GM21786 (cell line): ENCODE measurements around the gene PLA2G4B.
"Not testable (repeated sequence)": the region's sequence is repeated elsewhere in the genome, so short reads cannot be mapped to it uniquely, and the experiment has no call there.

Experiments
- ATAC-seq: cut with Tn5 transposase; IDR thresholded peaks from one replicate; pipeline ENCODE4 v1.9.1; 2021; ENCODE audit not compliant: unreplicated experiment

The PLA2G4B gene

GRCh38 chr15:41827290-41827879 lies 11.3 kb upstream of the PLA2G4B start:
- no peak for ATAC-seq

GRCh38 chr15:41827880-41828806 lies 10.5 kb upstream of the PLA2G4B start, which contains the start of gene JMJD7:
TSS of gene JMJD7 (plus strand) at chr15:41828092. CDS start at chr15:41828125, 33 bp downstream.
- ATAC-seq, result peak; percentile 55

GRCh38 chr15:41828807-41829141 lies 9.9 kb upstream of the PLA2G4B start:
- ATAC-seq, result no peak

- no peak for ATAC-seq
Observed at GRCh38 chr15:41829959-41830646, 8.5 kb upstream of the PLA2G4B start.

- not testable (repeated sequence) for ATAC-seq
Observed at GRCh38 chr15:41831291-41831690, 7.4 kb upstream of the PLA2G4B start.

GRCh38 chr15:41832208-41832607 lies 6.4 kb upstream of the PLA2G4B start:
- no peak for ATAC-seq

GRCh38 chr15:41832875-41833274 lies 5.8 kb upstream of the PLA2G4B start:
- ATAC-seq, result no peak

GRCh38 chr15:41834096-41834495 lies 4.6 kb upstream of the PLA2G4B start:
- no peak for ATAC-seq

GRCh38 chr15:41836073-41836472 lies 2.6 kb upstream of the PLA2G4B start:
- ATAC-seq, result no peak

GRCh38 chr15:41836713-41837454 lies 1.8 kb upstream of the PLA2G4B start:
- ATAC-seq, result no peak

GRCh38 chr15:41839781-41840491 lies 1.3 kb downstream of the PLA2G4B start:
- ATAC-seq, result no peak

GRCh38 chr15:41840673-41841072 lies 2.0 kb downstream of the PLA2G4B start:
- no peak for ATAC-seq

- no peak for ATAC-seq
Observed at GRCh38 chr15:41841131-41841530, 2.5 kb downstream of the PLA2G4B start.

- no peak for ATAC-seq
Observed at GRCh38 chr15:41842229-41842628, 3.6 kb downstream of the PLA2G4B start.

GRCh38 chr15:41843571-41843970 lies 4.9 kb downstream of the PLA2G4B start:
- ATAC-seq, result no peak

GRCh38 chr15:41844814-41845213 lies 6.2 kb downstream of the PLA2G4B start:
- no peak for ATAC-seq

- no peak for ATAC-seq
Observed at GRCh38 chr15:41847206-41847605, 8.6 kb downstream of the PLA2G4B start.

- ATAC-seq, result no peak
Observed at GRCh38 chr15:41847981-41848380, 9.3 kb downstream of the PLA2G4B start.

- no peak for ATAC-seq
Observed at GRCh38 chr15:41848631-41849030, 10.0 kb downstream of the PLA2G4B start.

GRCh38 chr15:41849204-41849603 lies 10.6 kb downstream of the PLA2G4B start:
- ATAC-seq, result no peak
